Natural killer cell (primary cell): ENCODE measurements around the gene FLOT1. TPM values are rescaled to one million over a fixed set of nuclear protein-coding genes. Genes with fewer than 3 reads are reported as not detected.

Experiments used
- ATAC-seq, 3 donors: fragments of 150-1000 bp in 2 of 3; fragments of 200-7000 bp in 1 of 3; cut with Tn5 transposase; 1 replicate in 1 of 3; 2 replicates in 2 of 3; pipeline ENCODE4 v1.10.0; 2021; ENCODE audit warnings: mild to moderate bottlenecking in 2 of 3, moderate library complexity in 2 of 3
- DNase-seq, 2 donors: peaks; one replicate each; pipeline versions ENCODE4 v3.0.0 to v3.0.0-alpha.2; 2013 to 2021; ENCODE audit warnings: mixed read lengths in 1 of 2
- H3K27ac ChIP-seq: one replicate; pipeline ENCODE4 v1.5.1; 2013; ENCODE audit warnings: mild to moderate bottlenecking, low read length
- H3K27me3 ChIP-seq: one replicate; pipeline ENCODE4 v1.6.1; 2013; ENCODE audit warnings: low read length; ENCODE audit not compliant: control insufficient read depth, insufficient read depth
- H3K36me3 ChIP-seq: one replicate; pipeline ENCODE4 v1.6.1; 2013; ENCODE audit warnings: low read length; ENCODE audit not compliant: control insufficient read depth, insufficient read depth
- H3K4me1 ChIP-seq: one replicate; pipeline ENCODE4 v1.6.1; 2013; ENCODE audit warnings: low read length; ENCODE audit not compliant: control insufficient read depth, insufficient read depth
- H3K4me3 ChIP-seq: one replicate; pipeline ENCODE4 v1.5.1; 2013; ENCODE audit warnings: low read length
- H3K9me3 ChIP-seq: one replicate; pipeline ENCODE4 v1.6.1; 2013; ENCODE audit warnings: low read length; ENCODE audit not compliant: control insufficient read depth, insufficient read depth
- H3K27ac Mint-ChIP-seq, 2 donors: one replicate each; pipeline ENCODE4 v1.8.0; 2022; ENCODE audit warnings: mild to moderate bottlenecking in 2 of 2, mixed read lengths in 2 of 2, moderate library complexity in 1 of 2
- H3K27me3 Mint-ChIP-seq, 2 donors: one replicate each; pipeline ENCODE4 v1.8.0; 2022; ENCODE audit warnings: low read depth in 2 of 2, mixed read lengths in 2 of 2
- H3K36me3 Mint-ChIP-seq: one replicate; pipeline ENCODE4 v1.8.0; 2022; ENCODE audit warnings: mixed read lengths
- H3K4me1 Mint-ChIP-seq, 2 donors: one replicate each; pipeline ENCODE4 v1.8.0; 2022; ENCODE audit warnings: mixed read lengths in 2 of 2
- H3K4me3 Mint-ChIP-seq: one replicate; pipeline ENCODE4 v1.8.0; 2022; ENCODE audit warnings: mild to moderate bottlenecking, moderate library complexity, mixed read lengths
- H3K9me3 Mint-ChIP-seq, 2 donors: one replicate each; pipeline ENCODE4 v1.8.0; 2022; ENCODE audit warnings: mixed read lengths in 2 of 2
- CTCF ChIP-seq: fragments of 200-600 bp; IDR thresholded peaks from one replicate; pipeline ENCODE4 v1.8.0; 2022; ENCODE audit warnings: antibody characterized with exemption
- WGBS: methylation state at CpG from one replicate; pipeline ENCODE4 v1.1.7; 2013; ENCODE audit warnings: missing lambda C conversion rate; ENCODE audit not compliant: insufficient coverage; 5-methylcytosine and 5-hydroxymethylcytosine counted together
- intact Hi-C: fragments of 100-400 bp; cut with micrococcal nuclease; formaldehyde crosslinking; loops from one replicate; pipeline ENCODE4 v1.14.2; 2022
- total RNA-seq, 4 donors: library from RNA; stranded (reverse); fragments of 120-200 nt in 1 of 4; gene quantifications; one replicate each; pipeline versions ENCODE4 v1.2.3 to v1.2.4, GENCODE V29; 2013 to 2022

Gene FLOT1
- total RNA-seq, 3 donors from 2014 or later (not counting 1 experiment from before 2014, with no cell fraction given), result 73.1 to 113 (median 94.2) TPM

DNA sequence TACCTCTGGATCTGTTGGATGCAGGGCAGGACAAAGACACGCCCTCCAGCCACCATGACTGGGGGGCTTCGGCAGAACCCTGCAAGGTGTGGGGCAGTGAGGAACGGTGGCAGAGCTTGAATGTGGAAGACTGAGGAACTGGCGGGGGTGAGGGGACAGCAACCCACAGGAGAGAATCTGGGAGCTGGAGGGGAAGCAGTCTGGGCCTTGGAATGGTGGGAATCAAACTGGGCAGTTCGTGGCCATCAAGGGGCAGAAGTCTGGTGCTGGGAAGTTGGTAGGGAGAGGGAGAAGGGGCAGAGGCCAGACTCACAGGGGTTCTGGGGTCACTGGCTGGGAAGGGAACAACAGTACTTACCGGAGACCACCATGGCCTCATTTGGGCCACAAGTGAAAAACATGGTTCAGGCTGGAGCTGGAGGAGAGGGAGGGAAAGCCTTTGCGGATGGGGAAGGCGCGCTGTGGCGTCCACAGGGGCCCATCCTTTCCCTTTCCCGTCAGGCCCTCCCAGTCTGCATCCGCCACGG, 635 bp downstream of the FLOT1 start:
- ATAC-seq (no peak), DNase-seq (no peak)
- TF ChIP-seq CTCF, result no peak
- H3K4me1 Mint-ChIP-seq, result peaks cover 57 to 71% of the 10 kb centered on the region in 2 donors
- Histone ChIP-seq H3K4me3 (peak overlapping the region; percentile 72), H3K4me1 (peaks cover 60% of the 10 kb centered on the region), H3K27ac (peak overlapping the region; percentile 84), H3K36me3 (peaks cover 31% of the 10 kb centered on the region), H3K9me3 (peaks cover 3% of the 10 kb centered on the region), H3K27me3 (no peaks in the 10 kb centered on the region)
- H3K9me3 Mint-ChIP-seq, result peaks cover 0 to 2% of the 10 kb centered on the region in 2 donors
- no peaks in the 10 kb centered on the region for H3K36me3 Mint-ChIP-seq
- peak overlapping the region; percentile 94 for H3K4me3 Mint-ChIP-seq
- intact Hi-C loops, result loop anchor here (5.0 kb wide), 1 partner anchor 125 kb away; the partner anchor contains the start of genes MRPS18B and PPP1R10
- 15% methylated on average over 13 of the region's 13 CpGs for WGBS
- H3K27ac Mint-ChIP-seq, result peak overlapping the region; percentile 94 to 96
- H3K27me3 Mint-ChIP-seq, result no peaks in the 10 kb centered on the region

- Mint-ChIP-seq H3K9me3 (peaks cover 0 to 2% of the 10 kb centered on the region in 2 donors), H3K36me3 (no peaks in the 10 kb centered on the region), H3K4me1 (peaks cover 62 to 76% of the 10 kb centered on the region in 2 donors), H3K27me3 (no peaks in the 10 kb centered on the region), H3K4me3 (peak overlapping the region; percentile 94), H3K27ac (peak overlapping the region; percentile 94 to 96)
- H3K9me3 ChIP-seq, result peaks cover 3% of the 10 kb centered on the region
- intact Hi-C loops, result loop anchor here (5.0 kb wide), 1 partner anchor 124 kb away; the partner anchor contains the start of genes MRPS18B and PPP1R10
- H3K4me1 ChIP-seq, result peaks cover 67% of the 10 kb centered on the region
- no peaks in the 10 kb centered on the region for H3K27me3 ChIP-seq
- H3K36me3 ChIP-seq, result peaks cover 31% of the 10 kb centered on the region
- ATAC-seq (no peak), DNase-seq (no peak)
- no peak overlapping the region for H3K27ac ChIP-seq
- peak overlapping the region; percentile 72 for H3K4me3 ChIP-seq
- no peak for TF ChIP-seq CTCF
- WGBS, result 89% methylated on average over 8 of the region's 8 CpGs
Measured at GRCh38 chr6:30741063-30741779, 1.3 kb downstream of the FLOT1 start.

DNA sequence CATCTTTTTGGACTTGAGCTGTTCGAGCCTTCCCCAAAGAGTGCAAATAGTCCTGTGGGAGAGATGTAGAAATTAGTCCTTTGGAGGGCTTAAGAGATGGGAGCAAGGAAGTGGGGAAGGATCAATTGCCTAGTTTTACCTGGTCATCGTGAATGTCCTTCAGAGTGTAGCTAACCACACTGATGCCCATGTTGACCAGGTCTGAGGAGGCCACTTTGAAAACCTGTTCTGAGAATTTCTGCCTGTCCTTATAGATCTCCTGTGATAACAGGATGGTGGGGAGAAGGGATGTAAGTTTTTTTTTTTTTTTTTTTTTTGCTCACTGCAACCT, 2.0 kb downstream of the FLOT1 start:
- Histone ChIP-seq H3K4me1 (peaks cover 74% of the 10 kb centered on the region), H3K27ac (no peak overlapping the region), H3K36me3 (peaks cover 34% of the 10 kb centered on the region), H3K9me3 (peaks cover 3% of the 10 kb centered on the region), H3K27me3 (no peaks in the 10 kb centered on the region), H3K4me3 (no peak overlapping the region)
- intact Hi-C loops, result loop anchor here (5.0 kb wide), 1 partner anchor 123 kb away; the partner anchor contains the start of genes MRPS18B and PPP1R10
- Mint-ChIP-seq H3K27me3 (no peaks in the 10 kb centered on the region), H3K36me3 (no peaks in the 10 kb centered on the region), H3K4me1 (peaks cover 69 to 81% of the 10 kb centered on the region in 2 donors), H3K27ac (peak overlapping the region in 1 of 2 donors; percentile 96), H3K9me3 (peaks cover 0 to 2% of the 10 kb centered on the region in 2 donors), H3K4me3 (peak overlapping the region; percentile 21)
- no peak for DNase-seq
- TF ChIP-seq CTCF, result no peak
- ATAC-seq, result no peak
- 95% methylated on average over 2 of the region's 2 CpGs for WGBS
